A549 (cell line): ENCODE results near the gene WSCD2.

ENCODE experiments used
- CHD4 ChIP-seq: fragments of 200-600 bp; sonication (generic); IDR thresholded peaks from 2 replicates; pipeline ENCODE4 v1.6.1; 2016; ENCODE audit warnings: antibody characterized with exemption, mild to moderate bottlenecking, borderline replicate concordance
- EHMT2 ChIP-seq: fragments of 200-600 bp; sonication (generic); IDR thresholded peaks from 2 replicates; pipeline ENCODE4 v1.6.1; 2016; ENCODE audit warnings: antibody characterized with exemption, low read depth, mild to moderate bottlenecking, moderate library complexity
- EP300 ChIP-seq, 2 experiments: fragments of >200 bp; sonication (Bioruptor Twin); formaldehyde crosslinking; IDR thresholded peaks; 2 replicates in 1 of 2; 3 replicates in 1 of 2; pipeline ENCODE4 v1.6.1; 2016 to 2017
- ESRRA ChIP-seq: fragments of 150-350 bp; IDR thresholded peaks from 2 replicates; pipeline ENCODE4 v1.6.1; 2014; ENCODE audit warnings: mild to moderate bottlenecking, low read length, borderline replicate concordance
- JUN ChIP-seq, 2 experiments: fragments of >200 bp; sonication (Bioruptor Twin); formaldehyde crosslinking; IDR thresholded peaks; 2 replicates in 1 of 2; 3 replicates in 1 of 2; pipeline ENCODE4 v1.6.1; 2016 to 2017
- MYC ChIP-seq: IDR thresholded peaks from 2 replicates; pipeline ENCODE4 v1.6.1; 2012; ENCODE audit warnings: mild to moderate bottlenecking, inconsistent platforms, low read length, improper control_type of control experiment, borderline replicate concordance
- POLR2A ChIP-seq: IDR thresholded peaks from 2 replicates; pipeline ENCODE4 v1.6.1; 2012; ENCODE audit warnings: mild to moderate bottlenecking, low read length
- RCOR1 ChIP-seq: fragments of 150-350 bp; IDR thresholded peaks from 2 replicates; pipeline ENCODE4 v1.6.1; 2014; ENCODE audit warnings: antibody characterized with exemption, low read length, low read depth
- SMC3 ChIP-seq: fragments of >200 bp; sonication (Bioruptor Twin); formaldehyde crosslinking; IDR thresholded peaks from 3 replicates; pipeline ENCODE4 v1.6.1; 2018; ENCODE audit warnings: inconsistent platforms
- ZFP36 ChIP-seq: fragments of 450-650 bp; IDR thresholded peaks from 2 replicates; pipeline ENCODE4 v1.6.1; 2014; ENCODE audit warnings: borderline replicate concordance; ENCODE audit not compliant: partially characterized antibody
- TF ChIP-seq, protein P1 (sequence below): fragments of >200 bp; sonication (Bioruptor Twin); formaldehyde crosslinking; IDR thresholded peaks from 3 replicates; pipeline ENCODE4 v1.5.1; 2016
- TF ChIP-seq, protein P2 (sequence below): fragments of 150-350 bp; IDR thresholded peaks from 2 replicates; pipeline ENCODE4 v1.6.1; 2014; ENCODE audit warnings: low read depth, mild to moderate bottlenecking, low read length
- TF ChIP-seq, protein P3 (sequence below): fragments of 450-650 bp; IDR thresholded peaks from 2 replicates; pipeline ENCODE4 v1.6.1; 2014; ENCODE audit warnings: antibody characterized with exemption

DNA sequence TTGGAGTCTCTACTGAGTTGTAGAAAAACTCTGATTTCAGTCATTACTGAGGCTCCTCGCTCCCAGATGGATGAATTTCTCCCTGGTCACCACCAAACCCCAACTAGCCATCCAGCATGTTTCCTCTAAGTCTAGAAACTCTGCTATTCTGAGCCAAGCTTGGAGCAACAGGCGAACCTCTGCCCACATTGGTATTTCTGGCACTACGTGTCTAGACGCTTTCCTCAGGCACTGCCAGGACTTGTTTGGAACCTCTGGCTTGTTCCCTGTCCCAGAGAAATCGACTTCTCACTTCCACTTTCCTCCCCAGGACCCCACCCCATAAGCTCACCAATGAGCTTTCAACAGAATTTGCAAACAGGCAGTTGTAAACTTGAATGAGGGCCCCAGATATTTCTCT is 27.6 kb downstream of the WSCD2 start:
- no peak for TF ChIP-seq EP300 (IDR thresholded peaks at IDR 0.05)
- TF ChIP-seq, protein P1, sequence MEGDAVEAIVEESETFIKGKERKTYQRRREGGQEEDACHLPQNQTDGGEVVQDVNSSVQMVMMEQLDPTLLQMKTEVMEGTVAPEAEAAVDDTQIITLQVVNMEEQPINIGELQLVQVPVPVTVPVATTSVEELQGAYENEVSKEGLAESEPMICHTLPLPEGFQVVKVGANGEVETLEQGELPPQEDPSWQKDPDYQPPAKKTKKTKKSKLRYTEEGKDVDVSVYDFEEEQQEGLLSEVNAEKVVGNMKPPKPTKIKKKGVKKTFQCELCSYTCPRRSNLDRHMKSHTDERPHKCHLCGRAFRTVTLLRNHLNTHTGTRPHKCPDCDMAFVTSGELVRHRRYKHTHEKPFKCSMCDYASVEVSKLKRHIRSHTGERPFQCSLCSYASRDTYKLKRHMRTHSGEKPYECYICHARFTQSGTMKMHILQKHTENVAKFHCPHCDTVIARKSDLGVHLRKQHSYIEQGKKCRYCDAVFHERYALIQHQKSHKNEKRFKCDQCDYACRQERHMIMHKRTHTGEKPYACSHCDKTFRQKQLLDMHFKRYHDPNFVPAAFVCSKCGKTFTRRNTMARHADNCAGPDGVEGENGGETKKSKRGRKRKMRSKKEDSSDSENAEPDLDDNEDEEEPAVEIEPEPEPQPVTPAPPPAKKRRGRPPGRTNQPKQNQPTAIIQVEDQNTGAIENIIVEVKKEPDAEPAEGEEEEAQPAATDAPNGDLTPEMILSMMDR = no peak
- no peak for TF ChIP-seq ESRRA
- TF ChIP-seq RCOR1 = no peak
- TF ChIP-seq ZFP36 = no peak
- TF ChIP-seq JUN (IDR thresholded peaks at IDR 0.05) = no peak
- TF ChIP-seq, protein P2, sequence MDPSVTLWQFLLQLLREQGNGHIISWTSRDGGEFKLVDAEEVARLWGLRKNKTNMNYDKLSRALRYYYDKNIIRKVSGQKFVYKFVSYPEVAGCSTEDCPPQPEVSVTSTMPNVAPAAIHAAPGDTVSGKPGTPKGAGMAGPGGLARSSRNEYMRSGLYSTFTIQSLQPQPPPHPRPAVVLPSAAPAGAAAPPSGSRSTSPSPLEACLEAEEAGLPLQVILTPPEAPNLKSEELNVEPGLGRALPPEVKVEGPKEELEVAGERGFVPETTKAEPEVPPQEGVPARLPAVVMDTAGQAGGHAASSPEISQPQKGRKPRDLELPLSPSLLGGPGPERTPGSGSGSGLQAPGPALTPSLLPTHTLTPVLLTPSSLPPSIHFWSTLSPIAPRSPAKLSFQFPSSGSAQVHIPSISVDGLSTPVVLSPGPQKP = no peak
- TF ChIP-seq, protein P3, sequence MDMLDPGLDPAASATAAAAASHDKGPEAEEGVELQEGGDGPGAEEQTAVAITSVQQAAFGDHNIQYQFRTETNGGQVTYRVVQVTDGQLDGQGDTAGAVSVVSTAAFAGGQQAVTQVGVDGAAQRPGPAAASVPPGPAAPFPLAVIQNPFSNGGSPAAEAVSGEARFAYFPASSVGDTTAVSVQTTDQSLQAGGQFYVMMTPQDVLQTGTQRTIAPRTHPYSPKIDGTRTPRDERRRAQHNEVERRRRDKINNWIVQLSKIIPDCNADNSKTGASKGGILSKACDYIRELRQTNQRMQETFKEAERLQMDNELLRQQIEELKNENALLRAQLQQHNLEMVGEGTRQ = no peak
- no peak for TF ChIP-seq SMC3
- TF ChIP-seq POLR2A = no peak
- no peak for TF ChIP-seq MYC
- no peak for TF ChIP-seq EHMT2
- no peak for TF ChIP-seq CHD4
